ENCODE data around the gene ZBTB40.

ZBTB40 gene

GRCh38 chr1:22451702-22452480 is at the start of gene ZBTB40:
ZBTB40 (plus strand) TSS chr1:22451851; CDS start chr1:22489949, 38,098 bp downstream.
- no peak for TF ChIP-seq CTCF (IDR thresholded peaks at IDR 0.05; ENCODE audit: low read length, missing control alignments)
- H3K4me3 ChIP-seq (replicated peaks; ENCODE audit: low read depth, low read length), result peak within 1 kb of the TSS; percentile 87
- peak; percentile 99 for DNase-seq (ENCODE audit: low read depth)

DNA sequence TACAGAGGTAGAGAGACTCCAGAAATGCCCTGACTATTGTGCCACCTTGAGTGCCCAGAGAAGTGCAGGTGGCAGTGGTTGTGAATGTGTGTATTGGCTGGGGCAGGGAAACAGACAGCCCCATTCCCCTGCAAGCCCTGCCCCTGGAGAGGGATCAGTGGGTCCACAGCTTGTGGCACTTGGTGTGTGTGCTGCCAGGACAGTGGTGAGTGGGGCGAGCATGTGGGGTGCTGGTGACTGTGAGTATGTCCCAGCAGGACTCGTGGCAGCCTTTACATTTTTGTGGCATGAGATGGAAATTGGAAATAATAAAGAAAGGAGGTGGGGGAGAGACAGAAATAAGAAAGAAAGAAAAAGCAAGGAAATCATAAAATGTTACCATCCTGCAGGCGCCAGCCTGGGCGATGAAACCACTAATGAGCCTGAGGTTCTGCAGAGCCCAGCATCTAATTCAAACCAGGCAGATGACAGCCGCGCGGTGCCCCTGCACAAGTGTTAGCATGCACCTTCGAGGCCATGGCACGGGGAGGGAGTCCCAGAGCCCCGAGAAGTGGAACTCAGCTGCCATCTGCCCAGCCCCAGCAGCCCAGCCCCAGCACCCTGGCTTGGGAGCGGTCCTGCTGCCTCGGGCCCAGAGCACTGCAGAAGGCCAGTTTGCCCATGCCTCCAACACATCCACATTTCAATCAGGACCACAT is 49.1 kb upstream of the ZBTB40 start:
- no peak overlapping the region for H3K4me3 ChIP-seq (replicated peaks; ENCODE audit: low read depth, low read length)
- no peak for TF ChIP-seq CTCF (IDR thresholded peaks at IDR 0.05; ENCODE audit: low read length, missing control alignments)
- DNase-seq (ENCODE audit: low read depth), result no peak

- DNase-seq (ENCODE audit: low read depth), result no peak
- no peak overlapping the region for H3K4me3 ChIP-seq (replicated peaks; ENCODE audit: low read depth, low read length)
- TF ChIP-seq CTCF (IDR thresholded peaks at IDR 0.05; ENCODE audit: low read length, missing control alignments), result no peak
Observed at GRCh38 chr1:22404486-22404885, 47.2 kb upstream of the ZBTB40 start.

GRCh38 chr1:22406722-22407495 is 44.7 kb upstream of the ZBTB40 start:
- DNase-seq (ENCODE audit: low read depth), result no peak
- TF ChIP-seq CTCF (IDR thresholded peaks at IDR 0.05; ENCODE audit: low read length, missing control alignments), result no peak
- H3K4me3 ChIP-seq (replicated peaks; ENCODE audit: low read depth, low read length), result no peak overlapping the region

GRCh38 chr1:22408230-22408629 is 43.4 kb upstream of the ZBTB40 start:
- DNase-seq (ENCODE audit: low read depth), result no peak
- TF ChIP-seq CTCF (IDR thresholded peaks at IDR 0.05; ENCODE audit: low read length, missing control alignments), result no peak

GRCh38 chr1:22410401-22410800 is 41.2 kb upstream of the ZBTB40 start:
- no peak overlapping the region for H3K4me3 ChIP-seq (replicated peaks; ENCODE audit: low read depth, low read length)
- no peak for DNase-seq (ENCODE audit: low read depth)
- TF ChIP-seq CTCF (IDR thresholded peaks at IDR 0.05; ENCODE audit: low read length, missing control alignments), result no peak

More at GRCh38 chr1:22408230-22408629, 43.4 kb upstream of the ZBTB40 start:
- H3K4me3 ChIP-seq (replicated peaks; ENCODE audit: low read depth, low read length), result no peak overlapping the region

Data from fibroblast of pulmonary artery (primary cell).